HCT116 (cell line): ENCODE results near the gene ZFR. TPM values are rescaled to one million over a fixed set of nuclear protein-coding genes. Genes with fewer than 3 reads are reported as not detected.

Experiments used
- ATAC-seq: fragments of 200-7000 bp; cut with Tn5 transposase; 2 replicates; pipeline ENCODE4 v1.9.1; 2020; ENCODE audit warnings: mild to moderate bottlenecking, moderate library complexity
- BruUV-seq: library from RNA; stranded (reverse); fragments of 400-500 nt; replicated peaks from 2 replicates; lab custom pipeline; 2021; lab: Mats Ljungman, UMichigan
- CTCF ChIA-PET: fragments of 300-600 bp; sonication (Branson Sonifier 250); formaldehyde crosslinking; loops from one replicate; lab custom pipeline; 2021; ENCODE audit warnings: antibody characterized with exemption; lab: Charles Lee
- POLR2A ChIA-PET: fragments of 300-600, 350-600 bp; sonication (Branson Sonifier 250); formaldehyde crosslinking; loops from one replicate; lab custom pipeline; 2021; ENCODE audit warnings: antibody characterized with exemption; lab: Charles Lee
- RAD21 ChIA-PET, 2 experiments: fragments of 300-600 bp; sonication (Branson Sonifier 250); formaldehyde crosslinking; loops; one replicate each; lab custom pipeline; 2023; ENCODE audit warnings: low total read pairs in 2 of 2; ENCODE audit not compliant: uncharacterized antibody in 2 of 2, unreplicated experiment in 2 of 2, low non-redundant PET in 1 of 2; lab: Charles Lee
- DNase-seq: peaks from one replicate; pipeline ENCODE4 v3.0.0-alpha.2; 2010; ENCODE audit warnings: low read depth, low spot score
- H2AFZ ChIP-seq: fragments of 200-600 bp; shearing (Covaris generic), sonication (generic); 2 replicates; pipeline ENCODE4 v1.6.1; 2017; ENCODE audit warnings: low read depth, mixed run types, mixed read lengths, antibody characterized with exemption, low read length; ENCODE audit not compliant: poor library complexity, severe bottlenecking
- H3K27ac ChIP-seq: 2 replicates; pipeline ENCODE4 v1.5.1; 2012; ENCODE audit warnings: low read depth, low read length
- H3K27me3 ChIP-seq: fragments of 200-600 bp; sonication (generic); 2 replicates; pipeline ENCODE4 v1.6.1; 2016; ENCODE audit warnings: mixed run types, low read length, mixed read lengths; ENCODE audit not compliant: insufficient read depth
- H3K36me3 ChIP-seq, 2 experiments: fragments of 200-500 bp in 1 of 2; fragments of 200-600 bp in 1 of 2; sonication (Bioruptor generic) in 1 of 2; sonication (generic) in 1 of 2; 2 replicates each; pipeline versions ENCODE4 v1.5.1 to v1.6.1; 2014 to 2016; ENCODE audit warnings: low read length in 2 of 2, inconsistent platforms in 1 of 2, mixed read lengths in 1 of 2, mixed run types in 1 of 2; ENCODE audit not compliant: insufficient read depth in 2 of 2, control insufficient read depth in 1 of 2
- H3K4me1 ChIP-seq, 2 experiments: fragments of 200-600 bp in 1 of 2; sonication (generic) in 1 of 2; 2 replicates each; pipeline versions ENCODE4 v1.5.1 to v1.6.1; 2012 to 2017; ENCODE audit warnings: low read length in 2 of 2, inconsistent platforms in 1 of 2, mild to moderate bottlenecking in 1 of 2, mixed read lengths in 1 of 2, mixed run types in 1 of 2, moderate library complexity in 1 of 2; ENCODE audit not compliant: insufficient read depth in 2 of 2, control insufficient read depth in 1 of 2
- H3K4me2 ChIP-seq: fragments of 200-600 bp; sonication (generic); 2 replicates; pipeline ENCODE4 v1.6.1; 2017; ENCODE audit warnings: mixed run types, low read length, mixed read lengths
- H3K4me3 ChIP-seq, 2 experiments: fragments of 200-600 bp in 1 of 2; sonication (generic) in 1 of 2; replicated peaks in 1 of 2; 2 replicates each; pipeline ENCODE4 v1.5.1; 2011 to 2016; ENCODE audit warnings: low read length in 2 of 2, control low read depth in 1 of 2, low read depth in 1 of 2, mild to moderate bottlenecking in 1 of 2, mixed read lengths in 1 of 2, mixed run types in 1 of 2
- H3K79me2 ChIP-seq: fragments of 200-600 bp; sonication (generic); 2 replicates; pipeline ENCODE4 v1.6.1; 2017; ENCODE audit warnings: mild to moderate bottlenecking, mixed run types, low read length, moderate library complexity, mixed read lengths; ENCODE audit not compliant: insufficient read depth
- H3K9ac ChIP-seq: fragments of 200-600 bp; sonication (generic); 2 replicates; pipeline ENCODE4 v1.6.1; 2016; ENCODE audit warnings: low read length, mixed read lengths
- H3K9me2 ChIP-seq: fragments of 200-600 bp; sonication (generic), shearing (Covaris generic); 2 replicates; pipeline ENCODE4 v1.6.1; 2017; ENCODE audit warnings: mixed run types, mild to moderate bottlenecking, moderate library complexity; ENCODE audit not compliant: insufficient read depth
- H3K9me3 ChIP-seq, 2 experiments: fragments of 200-500 bp in 1 of 2; fragments of 200-600 bp in 1 of 2; sonication (Bioruptor generic) in 1 of 2; sonication (generic) in 1 of 2; 2 replicates each; pipeline ENCODE4 v1.6.1; 2014 to 2017; ENCODE audit warnings: low read length in 2 of 2, mixed read lengths in 2 of 2, inconsistent platforms in 1 of 2, low read depth in 1 of 2, mild to moderate bottlenecking in 1 of 2, mixed run types in 1 of 2, moderate library complexity in 1 of 2; ENCODE audit not compliant: control insufficient read depth in 1 of 2, insufficient read depth in 1 of 2
- H4K20me1 ChIP-seq: fragments of 200-600 bp; sonication (generic), shearing (Covaris generic); 2 replicates; pipeline ENCODE4 v1.6.1; 2017; ENCODE audit warnings: mixed run types, mild to moderate bottlenecking, moderate library complexity; ENCODE audit not compliant: insufficient read depth
- ATF3 ChIP-seq: IDR thresholded peaks from 2 replicates; pipeline ENCODE4 v1.6.1; 2012
- CTCF ChIP-seq, 3 experiments: fragments of 200-600 bp in 1 of 3; sonication (generic) in 1 of 3; IDR thresholded peaks in 2 of 3; conservative IDR thresholded peaks in 1 of 3; 2 replicates each; pipeline ENCODE4 v1.5.1; 2012 to 2017; ENCODE audit warnings: low read depth in 2 of 3, low read length in 2 of 3, antibody characterized with exemption in 1 of 3, borderline replicate concordance in 1 of 3, control low read depth in 1 of 3, mild to moderate bottlenecking in 1 of 3, mixed read lengths in 1 of 3, mixed run types in 1 of 3, moderate library complexity in 1 of 3; ENCODE audit not compliant: insufficient read depth in 1 of 3
- EGR1 ChIP-seq: IDR thresholded peaks from 2 replicates; pipeline ENCODE4 v1.6.1; 2012; ENCODE audit warnings: low read depth
- ELF1 ChIP-seq: IDR thresholded peaks from 2 replicates; pipeline ENCODE4 v1.6.1; 2012; ENCODE audit warnings: low read depth, borderline replicate concordance
- EZH2 ChIP-seq: fragments of 200-600 bp; sonication (generic); IDR thresholded peaks from 2 replicates; pipeline ENCODE4 v1.6.1; 2017; ENCODE audit warnings: antibody characterized with exemption, mixed run types
- EZH2phosphoT487 ChIP-seq: fragments of 200-600 bp; IDR thresholded peaks from 2 replicates; pipeline ENCODE4 v1.6.1; 2018; ENCODE audit warnings: antibody characterized with exemption, borderline replicate concordance
- JUND ChIP-seq: IDR thresholded peaks from 2 replicates; pipeline ENCODE4 v1.6.1; 2012
- RAD21 ChIP-seq: IDR thresholded peaks from 2 replicates; pipeline ENCODE4 v1.6.1; 2012; ENCODE audit warnings: low read depth, mild to moderate bottlenecking
- SIN3A ChIP-seq: IDR thresholded peaks from 2 replicates; pipeline ENCODE4 v1.6.1; 2012; ENCODE audit warnings: low read depth
- SP1 ChIP-seq: IDR thresholded peaks from 2 replicates; pipeline ENCODE4 v1.6.1; 2012; ENCODE audit warnings: low read depth
- SRF ChIP-seq: IDR thresholded peaks from 2 replicates; pipeline ENCODE4 v1.6.1; 2012; ENCODE audit warnings: low read depth
- TCF7L2 ChIP-seq: IDR thresholded peaks from 2 replicates; pipeline ENCODE4 v1.7.0; 2011; ENCODE audit warnings: borderline replicate concordance, inconsistent platforms; ENCODE audit not compliant: insufficient read depth, insufficient read length; ENCODE audit errors: extremely low read depth
- ZNF274 ChIP-seq: fragments of 200-500 bp; sonication (Bioruptor generic); IDR thresholded peaks from 2 replicates; pipeline ENCODE4 v1.6.1; 2014; ENCODE audit warnings: mild to moderate bottlenecking, low read depth, low read length, inconsistent platforms
- intact Hi-C: fragments of 100-400 bp; cut with micrococcal nuclease; formaldehyde crosslinking; loops from 2 replicates; pipeline ENCODE4 v1.10.0; 2022
- total RNA-seq: library from RNA; stranded (reverse); gene quantifications from one replicate; pipeline ENCODE4 v1.2.1, GENCODE V29; 2021; ENCODE audit not compliant: unreplicated experiment

The ZFR gene
- total RNA-seq, 1 experiment from 2014 or later, result 65.7 TPM

- no TSS peak for BruUV-seq
- ChIA-PET POLR2A (no interaction called here), CTCF (no interaction called here), RAD21 (no interaction called here)
- no peak for TF ChIP-seq EZH2phosphoT487
- no peak for TF ChIP-seq EZH2
- TF ChIP-seq SP1, result no peak
- TF ChIP-seq SIN3A, result no peak
- H3K9ac ChIP-seq, result no peak overlapping the region
- H3K4me2 ChIP-seq, result no peak overlapping the region
- intact Hi-C loops, result no loop called here
- H2AFZ ChIP-seq, result no peak overlapping the region
- no peaks in the 10 kb centered on the region for H3K4me1 ChIP-seq
- no peak overlapping the region for H3K4me3 ChIP-seq
- no peaks in the 10 kb centered on the region for H3K79me2 ChIP-seq
- H3K9me2 ChIP-seq, result no peaks in the 10 kb centered on the region
- DNase-seq (no peak), ATAC-seq (no peak)
- H3K9me3 ChIP-seq, result no peaks in the 10 kb centered on the region
- H3K36me3 ChIP-seq, result peaks cover 57 to 65% of the 10 kb centered on the region in 2 experiments
- H4K20me1 ChIP-seq, result 0 out of 2 replicates have a peak, but pooled peaks cover 9% of the 10 kb centered on the region
- H3K27me3 ChIP-seq, result no peaks in the 10 kb centered on the region
- H3K27ac ChIP-seq, result no peak overlapping the region
Measured at GRCh38 chr5:32387841-32388240, 56.7 kb downstream of the ZFR start.

- ChIA-PET RAD21 (no interaction called here), POLR2A (no interaction called here), CTCF (no interaction called here)
- intact Hi-C loops, result no loop called here
- H2AFZ ChIP-seq, result no peak overlapping the region
- H3K27ac ChIP-seq, result no peak overlapping the region
- DNase-seq (no peak), ATAC-seq (no peak)
- TF ChIP-seq EZH2, result no peak
- TF ChIP-seq ELF1, result no peak
- no peak for TF ChIP-seq ATF3
- TF ChIP-seq EGR1, result no peak
- TF ChIP-seq RAD21, result no peak
- no peak for TF ChIP-seq JUND
- no peak for TF ChIP-seq ZNF274
- no peak for TF ChIP-seq TCF7L2
- TF ChIP-seq EZH2phosphoT487, result no peak
- TF ChIP-seq CTCF (IDR thresholded peaks at IDR 0.05 in 2 of 3, conservative IDR thresholded peaks at IDR 0.05 in 1 of 3; ENCODE audit: borderline replicate concordance in 1 of 3, insufficient read depth in 1 of 3, low read depth in 2 of 3, low read length in 2 of 3), result no peak
- TF ChIP-seq SRF, result no peak
- no peaks in the 10 kb centered on the region for H3K79me2 ChIP-seq
- no peaks in the 10 kb centered on the region for H3K9me2 ChIP-seq
- BruUV-seq, result no TSS peak
- no peaks in the 10 kb centered on the region for H3K9me3 ChIP-seq
- H3K4me3 ChIP-seq, result no peak overlapping the region
- H3K9ac ChIP-seq, result no peak overlapping the region
- H4K20me1 ChIP-seq, result 0 out of 2 replicates have a peak, but pooled peaks cover 9% of the 10 kb centered on the region
- no peaks in the 10 kb centered on the region for H3K27me3 ChIP-seq
- no peak overlapping the region for H3K4me2 ChIP-seq
- H3K4me1 ChIP-seq, result no peaks in the 10 kb centered on the region
- peaks cover 57 to 65% of the 10 kb centered on the region in 2 experiments for H3K36me3 ChIP-seq
Measured at GRCh38 chr5:32387211-32387610, 57.3 kb downstream of the ZFR start.
